ENCODE data around the gene GNAT2.

GNAT2 gene

DNA sequence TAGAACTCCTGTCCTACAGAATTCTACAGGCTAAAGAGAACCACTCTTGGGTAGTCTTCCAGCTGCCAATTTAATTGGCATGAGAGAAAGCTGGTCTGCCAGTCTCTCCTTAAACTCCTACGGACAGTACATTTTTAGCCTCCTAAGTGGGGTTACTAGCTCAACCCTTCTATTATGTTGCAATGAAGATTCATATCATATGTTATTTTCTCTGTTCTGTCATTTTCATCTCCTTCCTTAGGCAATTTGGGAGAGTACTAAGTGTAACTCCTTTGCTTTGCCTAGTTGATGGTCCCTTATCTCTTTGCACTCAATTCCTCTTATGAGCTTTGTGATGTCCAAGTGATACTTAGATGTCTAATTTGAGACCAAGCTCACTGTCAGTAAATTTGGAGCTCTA, 14.0 kb downstream of the GNAT2 start:
- DNase-seq = no peak

DNA sequence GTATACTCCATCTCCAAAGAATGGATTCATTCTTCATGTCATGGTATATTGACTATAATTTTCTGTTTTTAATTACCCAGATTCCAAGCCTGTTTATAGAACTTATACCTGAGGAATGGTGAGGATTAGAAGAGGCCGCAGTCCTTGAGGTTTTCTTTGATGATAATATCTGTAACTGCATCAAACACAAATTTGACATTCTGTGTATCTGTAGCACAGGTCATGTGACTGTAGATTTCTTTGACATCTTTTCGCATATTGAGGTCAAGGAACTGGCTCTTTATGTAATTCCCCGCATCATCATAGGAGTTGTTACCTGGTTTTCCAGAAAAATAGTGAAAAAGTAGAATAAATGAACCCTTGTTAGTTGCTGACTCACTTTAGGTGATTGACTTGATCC, 16.2 kb downstream of the GNAT2 start:
- DNase-seq = no peak

DNA sequence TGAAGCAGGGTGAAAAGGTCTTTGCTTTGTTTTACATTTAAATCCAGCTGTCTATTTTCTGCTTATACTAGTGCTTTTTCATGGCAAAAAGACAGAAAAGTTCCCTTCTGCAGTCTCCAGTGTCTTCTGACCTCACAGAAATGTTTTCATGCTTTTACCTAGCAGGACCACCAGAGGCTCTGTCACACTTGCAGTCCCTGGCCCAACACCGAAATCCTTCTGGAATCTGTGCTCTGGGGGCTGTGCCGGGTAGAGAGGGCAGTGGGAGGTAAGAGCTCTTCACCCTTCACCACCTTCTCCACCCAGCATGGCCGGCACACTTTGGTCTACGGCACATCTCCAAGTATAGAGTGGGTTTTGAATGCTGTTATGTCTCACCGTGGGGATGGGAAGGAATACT, 20.8 kb downstream of the GNAT2 start:
- DNase-seq = no peak

DNA sequence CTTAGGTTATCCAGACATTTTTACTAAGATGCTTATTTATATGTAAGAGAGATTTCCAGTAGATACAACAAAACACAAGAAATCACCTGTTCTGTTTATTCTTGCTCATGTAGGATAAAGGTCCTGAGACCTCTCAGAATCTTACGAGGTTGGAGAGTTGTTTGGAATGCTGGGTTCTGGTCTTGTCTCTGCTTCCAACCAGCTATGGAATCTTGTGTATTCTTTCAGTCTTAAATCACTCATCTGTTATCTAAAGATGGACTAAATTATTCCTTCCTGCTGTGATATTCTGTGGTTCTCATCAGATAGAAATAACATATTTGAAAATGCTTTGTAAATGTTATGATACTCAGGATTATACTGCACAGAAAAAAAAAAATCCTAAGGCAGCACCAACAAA, 21.3 kb downstream of the GNAT2 start:
- no peak for DNase-seq

DNA sequence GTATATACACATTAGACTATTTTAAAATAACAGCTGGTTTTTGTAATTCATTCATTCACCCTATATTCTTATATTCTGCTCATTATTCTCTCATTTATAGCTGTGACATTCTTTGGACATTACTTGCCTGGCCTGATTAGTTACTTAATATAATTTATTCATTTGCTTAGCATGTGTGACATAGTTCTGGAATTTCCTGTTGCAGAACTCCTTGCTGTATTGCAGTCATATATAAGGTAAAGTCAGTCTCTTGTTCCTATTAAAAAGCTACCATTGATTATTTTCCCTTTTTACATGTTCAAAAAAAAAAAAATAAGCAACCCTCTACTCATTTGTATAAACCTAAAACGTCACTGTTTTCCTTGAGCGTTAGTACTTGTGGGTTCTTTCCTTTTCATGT, 23.9 kb downstream of the GNAT2 start:
- DNase-seq = no peak

DNA sequence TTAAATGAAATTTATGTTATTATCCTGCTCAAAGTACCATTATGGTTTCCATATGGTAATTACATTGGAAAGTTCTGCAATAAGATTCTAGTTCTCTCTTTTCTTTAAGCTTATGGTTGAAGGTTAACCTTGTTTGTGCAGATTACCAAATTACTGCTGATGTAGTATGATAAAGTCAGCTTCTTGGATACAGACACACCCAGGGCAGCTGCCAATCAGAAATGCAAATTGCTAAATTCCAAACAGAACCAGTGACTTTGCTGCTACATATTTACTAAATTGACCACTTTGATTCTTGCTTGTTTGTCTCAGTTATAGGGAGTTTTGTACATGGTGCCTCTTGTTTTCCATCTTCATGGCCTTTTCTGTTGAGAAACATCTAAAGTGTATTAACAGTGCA, 26.5 kb downstream of the GNAT2 start:
- no peak for DNase-seq

DNA sequence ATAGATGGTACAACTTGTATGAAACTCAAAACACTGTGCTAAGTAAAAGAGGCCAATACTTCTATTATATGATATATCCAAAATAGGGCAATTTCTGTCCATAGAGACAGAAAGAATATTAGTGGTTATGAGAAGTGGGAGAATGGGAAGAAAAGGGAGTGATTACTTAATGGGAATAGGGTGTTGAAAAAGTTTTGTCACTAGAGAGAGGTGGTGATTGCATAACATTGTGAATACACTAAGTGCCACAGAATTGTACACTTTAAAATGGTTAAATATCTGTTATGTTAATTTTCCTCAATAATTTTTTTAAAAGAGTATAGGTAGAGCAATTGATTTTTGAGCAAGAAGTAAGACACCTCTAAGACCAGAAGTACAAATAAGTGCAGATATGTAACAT, 29.7 kb downstream of the GNAT2 start:
- DNase-seq = no peak

DNA sequence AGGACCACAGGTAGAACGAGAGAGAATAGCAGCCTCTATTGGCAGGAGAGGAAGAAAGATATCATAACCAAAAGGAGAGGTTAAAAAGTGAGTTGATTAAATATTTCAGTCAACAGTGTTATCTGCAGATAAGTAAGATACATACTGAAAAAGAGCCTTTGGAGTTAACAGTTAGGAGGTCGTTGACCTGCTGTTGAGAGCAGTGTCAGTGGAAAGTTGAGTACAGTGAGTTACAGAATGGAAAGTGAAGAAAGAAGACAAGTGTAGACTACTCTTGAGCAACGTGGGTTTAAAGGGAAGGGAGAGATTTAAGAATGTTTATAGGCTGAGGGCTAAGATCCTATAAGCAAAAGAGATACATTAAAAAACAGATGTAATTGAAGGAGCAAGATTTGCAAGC, 30.2 kb downstream of the GNAT2 start:
- no peak for DNase-seq

DNA sequence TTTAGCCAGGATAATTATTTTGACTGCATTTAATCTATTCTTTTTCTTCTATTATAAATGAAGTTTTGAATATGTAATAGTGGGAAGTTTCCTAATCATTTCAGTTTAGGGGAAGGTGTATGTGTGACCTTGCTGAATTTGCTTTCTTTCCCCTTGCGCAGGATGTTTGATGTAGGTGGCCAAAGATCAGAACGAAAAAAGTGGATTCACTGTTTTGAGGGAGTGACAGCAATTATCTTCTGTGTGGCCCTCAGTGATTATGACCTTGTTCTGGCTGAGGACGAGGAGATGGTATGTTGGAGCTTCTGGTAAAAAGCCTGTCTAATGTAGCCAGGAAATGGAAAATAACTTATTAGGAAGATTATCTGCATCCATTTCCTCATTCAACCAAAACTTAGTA, 33.4 kb downstream of the GNAT2 start:
- no peak for DNase-seq

DNA sequence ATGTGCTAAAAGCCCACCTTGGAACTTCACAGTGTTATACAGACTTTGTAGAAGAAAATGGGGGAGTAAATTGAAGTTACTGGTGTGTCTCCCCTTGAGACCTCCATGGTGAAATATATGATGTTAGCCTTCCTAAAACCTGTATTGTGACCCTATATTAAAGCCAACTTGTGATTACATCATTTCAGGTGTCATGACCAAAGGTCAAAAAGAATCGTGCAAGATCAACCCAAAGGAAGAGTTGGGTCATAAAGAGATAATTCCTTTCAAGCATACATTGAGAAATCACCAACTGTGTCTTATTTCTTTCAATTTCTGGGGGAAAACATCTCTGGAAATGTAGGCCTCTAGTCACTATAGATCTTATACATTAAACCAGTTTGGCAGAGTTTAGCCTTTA, 34.6 kb downstream of the GNAT2 start:
- no peak for DNase-seq

DNA sequence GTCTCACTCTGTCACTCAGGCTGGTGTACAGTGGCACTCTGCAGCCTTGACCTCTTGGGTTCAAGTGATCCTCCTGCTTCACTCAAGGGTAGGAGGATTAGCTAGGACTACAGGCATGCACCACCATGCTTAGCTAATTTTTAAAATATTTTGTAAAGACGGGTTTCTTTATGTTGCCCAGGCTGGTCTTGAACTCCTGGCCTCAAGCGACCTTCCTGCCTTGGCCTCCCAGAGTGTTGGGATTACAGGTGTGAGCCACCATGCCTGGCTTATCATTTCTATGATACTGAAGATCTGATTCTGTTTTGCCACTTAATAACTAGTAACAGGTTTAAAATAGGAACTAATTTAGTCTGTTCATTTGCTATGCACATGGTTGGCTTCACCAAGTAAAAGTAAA, 37.4 kb downstream of the GNAT2 start:
- no peak for DNase-seq

DNA sequence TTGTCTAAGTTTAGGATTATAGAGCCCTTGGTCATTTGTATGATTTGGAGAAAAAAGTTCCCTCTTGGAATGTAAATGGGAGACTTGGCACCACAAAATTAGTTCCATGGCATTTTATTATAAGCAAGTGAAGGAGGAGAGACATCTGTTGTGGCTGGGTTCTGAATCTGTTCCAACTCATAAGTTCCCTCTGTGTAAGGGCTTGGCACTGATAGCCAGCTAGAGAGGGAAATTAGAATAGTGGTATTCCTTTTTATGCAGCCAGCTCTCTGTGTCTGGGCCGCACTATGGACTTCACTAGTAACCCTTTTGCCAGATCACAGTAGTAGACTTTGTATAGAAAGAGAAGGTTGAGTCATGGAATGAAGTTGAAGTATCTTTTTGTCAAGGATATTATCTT, 39.9 kb downstream of the GNAT2 start:
- DNase-seq = no peak

DNA sequence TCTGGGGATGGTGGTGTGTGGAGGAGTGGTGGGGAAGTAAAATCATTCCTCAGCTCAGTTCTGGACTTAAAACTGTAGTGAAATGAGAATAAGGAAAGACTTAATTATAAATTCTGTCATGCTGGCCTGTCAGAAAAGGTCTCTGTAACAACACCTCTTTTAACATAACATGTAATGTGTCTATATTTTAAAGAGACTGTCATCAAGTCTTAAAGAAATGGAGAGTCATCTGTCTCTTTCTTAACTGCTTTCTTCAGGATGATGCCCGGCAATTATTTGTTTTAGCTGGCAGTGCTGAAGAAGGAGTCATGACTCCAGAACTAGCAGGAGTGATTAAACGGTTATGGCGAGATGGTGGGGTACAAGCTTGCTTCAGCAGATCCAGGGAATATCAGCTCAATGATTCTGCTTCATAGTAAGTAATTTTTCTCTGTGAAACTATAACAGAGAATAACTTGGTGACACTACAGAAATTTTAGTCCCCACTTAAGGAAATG, 40.4 kb downstream of the GNAT2 start:
- no peak for DNase-seq

DNA sequence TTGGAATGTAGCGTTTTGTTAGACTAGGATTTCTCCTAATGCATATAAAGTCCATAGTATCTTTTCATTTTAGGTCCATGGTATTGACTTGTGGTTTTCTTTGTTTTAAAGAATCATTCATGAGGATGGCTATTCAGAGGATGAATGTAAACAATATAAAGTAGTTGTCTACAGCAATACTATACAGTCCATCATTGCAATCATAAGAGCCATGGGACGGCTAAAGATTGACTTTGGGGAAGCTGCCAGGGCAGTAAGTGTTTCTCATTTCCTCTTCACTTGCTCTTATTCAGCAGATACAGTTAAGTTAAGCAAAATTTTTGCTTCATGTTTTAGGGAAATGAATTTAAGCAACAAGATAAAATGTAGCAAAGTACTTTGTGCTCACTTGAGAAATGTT, 45.6 kb downstream of the GNAT2 start:
- peak; percentile 88 for DNase-seq

DNA sequence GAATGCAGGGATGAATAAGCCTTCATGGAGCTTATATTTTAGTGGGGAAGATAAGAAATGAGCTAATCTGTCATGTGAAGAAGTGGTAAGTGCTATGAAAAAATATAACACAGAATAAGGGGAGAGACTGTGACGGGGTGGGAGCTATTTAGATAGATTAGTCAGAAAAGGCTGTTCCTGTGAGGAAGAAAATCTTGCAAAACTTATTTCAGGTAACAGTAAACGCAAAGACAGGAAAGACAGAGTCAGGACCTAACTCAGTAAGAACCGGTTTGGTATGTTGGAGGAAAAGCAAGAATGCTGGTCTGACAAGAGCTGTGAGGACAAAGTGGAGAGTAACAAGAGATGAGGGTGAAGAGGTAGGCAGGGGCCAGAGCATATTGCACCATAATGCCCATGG, 49.0 kb downstream of the GNAT2 start:
- no peak for DNase-seq

DNA sequence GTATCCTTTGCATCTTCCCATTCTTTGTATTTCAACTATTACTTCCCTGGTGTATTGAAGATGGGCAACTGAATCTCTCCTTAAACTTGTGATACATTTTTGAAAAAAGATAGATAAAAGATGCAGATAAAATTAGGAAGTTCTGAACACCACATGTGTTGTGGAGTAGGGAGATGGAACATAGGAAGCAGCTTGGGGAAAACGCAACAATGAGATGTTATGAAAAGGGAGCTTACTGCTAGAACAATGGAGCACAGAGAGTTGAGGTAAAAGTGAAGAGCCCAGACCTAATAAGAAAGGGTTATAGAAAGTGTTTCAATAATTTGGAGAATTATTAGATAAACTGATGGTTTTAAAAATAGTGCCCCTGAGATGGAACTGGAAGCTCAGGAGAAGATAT, 50.1 kb downstream of the GNAT2 start:
- DNase-seq = no peak

DNA sequence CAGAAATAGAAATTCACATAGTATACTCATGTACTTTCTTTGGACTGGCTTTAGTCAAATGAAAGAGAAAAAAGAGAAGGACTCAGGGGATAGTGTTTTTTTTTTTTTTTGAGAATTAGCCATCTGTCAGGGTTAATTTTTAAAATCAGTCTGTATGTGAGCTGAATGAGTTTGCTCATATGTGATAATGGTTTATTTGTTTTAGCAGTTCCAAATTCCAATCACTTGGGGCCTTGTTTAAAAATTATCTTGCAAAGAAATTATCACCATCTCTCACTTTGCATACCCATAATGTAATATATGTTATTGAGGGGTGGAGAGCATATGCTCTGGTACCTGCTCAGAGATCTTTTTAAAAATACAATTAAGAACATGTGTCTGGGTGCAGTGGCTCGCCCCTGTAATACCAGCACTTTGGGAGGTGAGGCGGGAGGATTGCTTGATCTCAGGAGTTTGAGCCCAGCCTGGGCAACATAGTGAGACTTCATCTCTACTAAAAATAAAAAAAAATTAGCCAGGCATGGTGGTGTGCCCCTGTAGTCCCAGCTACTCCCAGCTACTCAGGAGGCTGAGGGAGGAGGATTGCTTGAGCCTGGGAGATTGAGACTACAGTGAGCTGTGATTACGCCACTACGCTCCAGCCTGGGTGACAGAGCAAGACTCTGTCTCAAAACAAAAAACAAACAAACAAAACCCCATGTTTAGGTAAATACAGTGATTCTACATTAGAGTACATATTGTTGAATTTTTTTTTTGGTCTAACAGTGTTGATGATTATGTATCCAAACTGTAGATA, 51.3 kb downstream of the GNAT2 start:
- no peak for DNase-seq

DNA sequence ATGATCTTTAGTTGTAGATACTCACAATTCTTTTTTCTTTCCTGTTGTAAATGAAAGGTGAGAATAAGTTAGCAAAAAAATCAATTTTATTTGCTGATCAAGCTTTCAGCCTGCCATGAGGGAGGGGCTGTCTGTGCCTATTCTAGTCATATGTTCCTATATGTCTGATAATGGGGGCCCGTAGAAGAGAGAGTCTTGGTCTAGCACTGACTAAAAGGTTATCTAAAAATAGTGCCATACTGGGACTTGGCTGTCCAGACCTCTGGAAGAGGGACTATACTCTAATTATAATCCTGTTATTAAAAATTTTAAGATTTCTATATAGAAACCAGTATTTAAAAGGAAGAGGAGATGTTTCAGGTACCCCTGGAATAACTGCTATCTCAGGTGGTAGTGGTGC, 52.4 kb downstream of the GNAT2 start:
- DNase-seq = no peak

DNA sequence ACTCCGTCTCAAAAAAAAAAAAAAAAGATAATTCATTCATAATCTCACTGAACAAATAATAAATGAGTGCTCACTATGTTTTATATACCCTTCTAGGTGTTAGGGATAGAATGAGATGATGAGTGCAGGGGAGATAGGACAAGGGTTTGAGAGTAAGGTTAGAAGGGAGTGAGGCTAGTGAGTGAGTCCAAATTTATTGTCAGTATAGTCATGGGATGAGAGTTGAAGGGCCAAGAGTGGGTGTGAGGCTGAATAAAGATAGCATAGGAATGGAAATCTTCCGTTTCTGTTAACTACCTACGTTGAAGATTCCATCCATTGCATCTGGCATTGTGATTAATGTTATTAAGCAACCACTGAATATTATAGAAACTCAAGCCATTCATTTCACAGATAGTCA, 54.2 kb downstream of the GNAT2 start:
- no peak for DNase-seq

DNA sequence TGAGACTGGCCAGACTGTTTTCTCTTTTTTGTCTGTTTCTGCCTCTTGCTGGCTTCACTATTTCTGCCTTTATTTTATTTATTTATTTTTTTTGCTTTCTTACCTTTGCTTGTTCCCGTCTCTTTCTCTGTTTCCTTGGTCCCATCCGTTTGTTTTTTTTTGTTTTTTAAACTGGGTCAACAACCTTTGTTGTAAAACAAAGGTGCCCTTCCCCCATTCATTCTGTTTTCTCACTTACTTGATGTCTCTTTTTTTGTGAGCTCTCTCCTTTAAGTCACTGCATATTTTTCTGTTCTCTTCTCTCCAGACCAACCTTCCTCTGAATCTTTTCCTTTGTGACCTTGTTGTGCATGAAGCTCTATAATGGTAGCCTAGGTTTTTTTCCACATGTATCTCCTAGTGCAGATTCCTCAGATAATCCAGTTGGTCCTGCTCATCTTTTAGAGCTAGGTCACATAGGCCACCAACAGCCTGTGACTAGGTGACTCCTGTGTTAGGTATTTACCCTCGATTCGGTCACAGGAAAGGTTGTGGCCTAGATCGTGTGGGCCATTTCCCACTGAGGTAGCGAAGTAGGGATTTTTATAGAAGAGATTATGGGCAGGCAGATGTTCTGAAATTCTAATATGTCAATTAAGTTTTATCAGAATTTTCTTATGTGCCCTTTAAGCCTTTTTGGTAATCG, 55.1 kb downstream of the GNAT2 start:
- no peak for DNase-seq

DNA sequence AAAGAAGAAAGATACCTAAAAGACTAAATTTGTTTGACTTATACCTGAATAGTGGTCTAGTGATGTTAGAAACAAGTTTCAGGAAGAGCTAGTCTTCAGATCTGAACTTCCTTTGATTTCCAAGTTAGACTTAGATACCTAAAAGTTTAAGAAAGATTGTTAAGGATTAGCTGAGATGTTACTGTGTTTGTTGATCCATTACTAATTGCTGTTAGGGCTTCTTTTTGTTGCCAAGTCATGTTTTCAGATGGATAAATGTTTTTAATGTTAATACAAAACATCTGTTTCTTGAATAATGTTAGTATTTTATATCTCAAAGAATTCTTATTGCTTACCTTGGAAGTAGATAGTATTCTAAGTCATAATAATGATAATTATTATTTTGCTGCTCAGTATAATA, 59.4 kb downstream of the GNAT2 start:
- DNase-seq = no peak

DNA sequence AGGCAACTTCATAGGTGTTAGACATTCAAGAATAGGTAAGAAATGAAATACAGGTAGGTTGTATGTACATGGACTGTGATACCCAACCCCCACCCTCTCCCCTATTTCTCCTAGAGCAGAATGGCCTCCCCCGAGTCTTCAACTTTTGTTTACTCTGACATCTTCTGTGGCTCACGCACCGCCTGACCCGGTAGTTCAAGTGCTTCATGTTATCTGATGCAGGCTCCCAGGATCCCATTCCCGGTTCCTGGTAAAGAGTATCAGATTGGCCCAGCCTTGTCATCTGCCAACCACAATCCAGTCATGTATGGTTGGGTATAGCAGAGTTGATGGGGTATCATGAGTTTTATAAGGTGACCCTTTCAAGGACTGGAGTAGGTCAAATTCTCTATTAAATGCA, 61.9 kb downstream of the GNAT2 start:
- no peak for DNase-seq

DNA sequence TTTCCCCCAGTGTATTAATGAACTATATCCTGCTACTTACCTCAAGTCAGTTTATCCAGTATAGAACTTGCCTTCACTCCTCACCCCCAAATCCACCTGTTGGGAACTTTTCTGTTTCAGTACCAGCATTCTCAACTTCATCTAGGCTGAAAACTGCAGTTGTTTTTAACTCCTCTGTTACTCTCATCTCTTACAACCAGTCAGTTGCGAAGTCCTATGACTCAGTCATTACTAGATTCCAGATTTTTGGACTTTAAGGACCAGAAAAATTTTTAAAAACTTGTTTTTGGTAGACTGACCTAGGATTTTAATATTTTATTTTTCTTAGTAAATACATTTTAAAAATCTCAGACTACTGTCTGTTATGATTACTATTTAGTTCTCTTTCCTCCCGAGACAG, 62.9 kb downstream of the GNAT2 start:
- no peak for DNase-seq
